HG03457 (cell line): ENCODE data around the gene KHDC1L.
A peak's percentile ranks its signal among the peaks of the same experiment; 100 is the strongest.
"Not testable (repeated sequence)": the region's sequence is repeated elsewhere in the genome, so short reads cannot be mapped to it uniquely, and the experiment has no call there.

Source experiments
- ATAC-seq: cut with Tn5 transposase; IDR thresholded peaks from one replicate; pipeline ENCODE4 v1.9.1; 2021; ENCODE audit warnings: moderate number of reproducible peaks; ENCODE audit not compliant: unreplicated experiment

KHDC1L gene

DNA sequence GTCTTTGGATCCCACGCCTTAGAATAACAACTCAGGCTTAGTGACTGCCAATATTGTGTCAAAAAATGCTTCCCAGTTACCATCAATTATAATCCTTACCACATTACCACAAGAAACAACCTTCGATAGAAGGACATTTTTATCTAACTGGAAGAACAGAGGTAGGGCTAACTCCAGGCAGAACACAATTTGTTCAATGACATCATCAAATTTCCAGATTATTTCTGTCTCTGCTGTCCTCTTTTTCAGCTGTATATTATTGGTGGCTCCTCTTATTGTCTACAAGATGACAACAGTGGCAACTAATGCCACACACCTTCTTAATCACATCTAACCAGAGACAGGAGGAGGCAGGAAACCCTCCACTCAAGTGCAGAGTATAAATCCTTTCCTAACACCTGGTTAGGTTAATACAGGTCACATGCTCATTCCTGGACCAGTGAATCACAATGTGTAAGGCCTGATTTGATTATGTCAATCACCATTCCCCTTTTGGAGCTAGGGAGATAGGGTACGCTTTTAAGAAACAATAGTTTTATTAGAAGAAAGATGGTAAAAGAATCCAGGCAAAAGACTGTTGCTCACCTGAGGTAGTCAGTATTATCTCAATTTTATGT lies 18.0 kb downstream of the KHDC1L start:
- no peak for ATAC-seq

DNA sequence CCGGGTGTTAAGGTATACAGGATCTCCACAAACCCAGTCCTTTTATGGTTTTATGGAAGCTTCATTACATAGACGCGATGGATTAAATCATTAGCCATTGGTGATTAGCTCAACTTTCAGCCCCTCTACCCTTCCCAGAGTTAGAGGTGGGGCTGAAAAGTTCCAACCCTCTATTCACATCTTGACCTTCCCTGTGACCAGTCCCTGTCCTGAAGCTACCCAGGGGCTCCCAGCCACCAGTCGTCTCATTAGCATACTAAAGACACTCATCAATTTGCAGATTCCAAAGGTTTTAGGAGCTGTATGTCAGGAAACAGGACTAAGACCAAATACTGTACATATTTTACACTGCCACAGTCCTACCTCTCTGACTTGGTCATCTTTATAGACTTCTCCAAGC lies 21.0 kb downstream of the KHDC1L start:
- no peak for ATAC-seq

DNA sequence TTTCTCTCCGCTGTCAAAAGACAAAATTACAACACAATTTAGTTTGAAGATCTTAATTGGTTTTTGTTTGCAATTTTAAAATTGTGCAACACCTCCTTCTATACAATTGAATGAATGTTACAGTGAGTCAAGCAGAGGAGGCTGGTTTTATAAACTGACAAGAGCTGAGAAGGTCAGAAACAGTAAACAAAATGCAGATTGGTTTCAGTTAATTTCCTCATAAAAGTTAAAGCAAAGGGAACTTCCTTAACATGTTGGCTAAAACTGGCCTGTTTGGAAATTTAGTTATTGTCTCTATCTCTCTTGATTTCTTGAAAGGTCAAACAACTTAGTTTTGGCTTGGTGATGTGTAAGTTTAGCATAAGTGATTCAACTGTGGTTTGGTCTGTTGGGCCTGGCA lies 22.2 kb downstream of the KHDC1L start:
- ATAC-seq, result no peak

DNA sequence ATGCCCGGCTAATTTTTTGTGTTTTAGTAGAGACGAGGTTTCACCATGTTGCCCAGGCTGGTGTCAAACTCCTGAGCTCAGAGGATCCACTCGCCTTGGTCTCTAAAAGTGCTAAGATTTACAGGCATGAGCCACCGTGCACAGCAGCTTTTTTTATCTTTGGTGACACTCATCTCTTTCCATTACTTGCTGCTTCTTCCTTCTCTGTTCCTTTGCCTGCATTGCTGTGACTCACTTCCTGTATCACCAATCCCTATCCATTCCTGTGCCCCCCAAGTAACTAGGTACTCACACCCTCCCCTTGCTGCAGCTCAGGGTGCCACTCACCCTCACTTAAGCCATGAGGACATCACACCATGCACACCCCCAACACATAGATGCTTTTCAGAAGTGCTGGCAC lies 24.6 kb downstream of the KHDC1L start:
- no peak for ATAC-seq

DNA sequence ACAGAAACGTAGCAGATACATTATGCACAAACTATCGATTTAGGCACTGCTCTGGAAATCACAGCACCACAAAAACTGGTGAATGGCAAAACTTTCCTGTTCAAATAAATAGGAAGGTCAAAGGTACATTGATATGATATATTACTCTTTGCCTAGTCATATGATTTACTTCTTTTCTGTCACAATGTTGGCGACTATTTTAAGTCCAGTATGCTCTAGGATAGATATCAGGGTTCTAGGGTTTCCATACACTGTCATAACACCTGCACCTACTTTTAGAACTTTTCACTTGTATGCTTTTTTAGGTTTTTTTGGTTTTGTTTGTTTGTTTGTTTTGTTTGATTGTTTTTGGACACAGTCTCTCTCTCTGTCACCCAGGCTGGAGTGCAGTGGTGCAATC lies 25.0 kb downstream of the KHDC1L start:
- no peak for ATAC-seq

DNA sequence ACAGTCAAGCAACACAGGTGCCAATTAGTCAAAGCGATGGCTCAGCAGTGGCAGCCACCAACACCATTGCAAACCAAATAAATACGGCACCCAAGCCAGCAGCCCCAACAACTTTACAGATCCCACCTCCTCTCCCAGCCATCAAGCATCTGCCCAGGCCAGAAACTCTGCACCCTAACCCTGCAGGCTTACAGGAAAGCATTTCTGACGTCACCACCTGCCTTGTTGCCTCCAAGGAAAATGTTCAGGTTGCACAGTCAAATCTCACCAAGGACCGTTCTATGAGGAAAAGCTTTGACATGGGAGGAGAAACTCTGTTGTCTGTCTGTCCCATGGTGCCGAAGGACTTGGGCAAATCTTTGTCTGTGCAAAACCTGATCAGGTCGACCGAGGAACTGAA lies 30.6 kb downstream of the KHDC1L start:
- ATAC-seq, result no peak

DNA sequence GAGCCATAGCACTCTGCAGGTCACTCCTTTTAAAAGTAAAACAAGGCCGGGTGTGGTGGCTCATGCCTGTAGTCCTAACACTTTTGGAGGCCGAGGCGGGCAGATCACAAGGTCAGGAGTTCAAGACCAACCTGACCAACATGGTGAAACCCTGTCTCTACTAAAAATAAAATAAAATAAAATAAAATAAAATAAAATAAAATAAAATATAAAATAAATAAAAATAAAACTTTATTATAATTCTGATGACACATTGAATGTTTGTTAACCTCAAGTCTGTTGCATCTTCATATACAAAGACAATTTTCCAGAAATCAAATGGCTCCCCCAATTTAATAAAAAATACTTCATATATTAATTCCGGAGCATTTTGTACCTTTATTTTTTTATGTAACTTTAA lies 32.0 kb downstream of the KHDC1L start:
- ATAC-seq, result not testable (repeated sequence)

DNA sequence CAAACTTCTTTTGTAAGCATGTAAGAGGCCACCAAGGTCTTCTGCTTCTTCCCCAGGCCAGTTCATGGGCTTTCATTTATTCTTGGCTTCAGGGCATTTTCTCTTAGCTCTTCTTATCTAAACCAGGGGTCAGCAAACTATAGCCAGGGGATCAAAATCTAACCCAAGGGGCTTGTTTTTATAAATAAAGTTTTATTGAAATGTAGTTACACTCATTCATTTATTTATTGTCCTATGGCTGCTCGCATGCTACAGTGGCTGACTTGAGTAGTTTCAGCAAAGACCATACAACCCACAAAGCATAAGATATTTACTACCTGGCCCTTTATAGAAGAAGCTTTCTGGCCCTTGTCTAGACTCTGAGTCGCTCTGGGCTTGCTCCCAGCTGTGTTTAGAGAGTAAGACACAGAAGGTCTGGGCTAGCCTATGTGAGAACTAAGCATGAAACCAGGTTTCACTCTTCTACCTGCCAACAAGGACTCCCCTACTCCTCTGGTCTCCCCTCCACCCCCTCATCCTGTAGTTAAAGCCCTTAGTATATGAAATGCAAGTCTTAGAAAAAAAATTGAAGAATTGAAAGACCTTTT lies 43.2 kb downstream of the KHDC1L start:
- no peak for ATAC-seq

DNA sequence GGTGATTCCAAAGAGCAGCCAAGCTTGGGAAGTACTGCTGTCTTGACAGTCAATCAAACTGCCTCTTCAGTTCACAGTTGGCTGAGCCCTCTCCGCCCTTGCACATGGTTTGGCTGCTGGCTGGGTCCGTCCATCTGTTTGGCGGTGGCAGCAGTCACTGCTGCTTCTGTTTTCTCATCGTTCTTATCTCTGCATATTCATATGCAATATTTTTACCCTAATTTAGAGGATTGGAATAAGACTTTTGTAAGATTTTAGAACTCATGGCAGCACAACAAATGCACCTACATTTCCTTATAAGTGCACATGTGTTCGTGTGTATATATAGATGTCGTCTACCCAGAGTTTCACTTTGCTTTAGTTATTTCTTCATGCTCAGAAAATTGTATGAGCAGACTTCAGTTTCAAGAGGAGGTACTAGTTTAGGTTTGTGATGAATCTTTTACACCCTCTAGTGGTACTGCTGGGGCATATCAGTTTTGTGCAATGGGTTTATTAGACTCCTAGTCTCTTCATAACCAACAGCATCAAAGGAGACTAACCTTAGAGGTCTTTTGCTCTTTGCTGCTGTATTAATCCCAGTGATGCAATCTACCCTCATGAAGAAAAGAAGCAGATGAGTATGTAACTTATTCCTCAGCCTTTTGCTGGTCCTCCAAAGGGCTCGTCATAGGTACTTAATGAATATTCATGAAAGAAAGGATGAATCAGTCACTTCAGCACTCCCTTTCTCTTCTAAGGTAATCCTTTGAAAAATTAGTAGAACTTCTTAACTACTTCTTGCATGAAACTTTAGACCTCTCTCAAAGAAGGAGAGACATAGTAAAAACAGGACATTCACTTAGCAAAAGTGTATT lies 44.3 kb downstream of the KHDC1L start:
- ATAC-seq, result peak; percentile 74

DNA sequence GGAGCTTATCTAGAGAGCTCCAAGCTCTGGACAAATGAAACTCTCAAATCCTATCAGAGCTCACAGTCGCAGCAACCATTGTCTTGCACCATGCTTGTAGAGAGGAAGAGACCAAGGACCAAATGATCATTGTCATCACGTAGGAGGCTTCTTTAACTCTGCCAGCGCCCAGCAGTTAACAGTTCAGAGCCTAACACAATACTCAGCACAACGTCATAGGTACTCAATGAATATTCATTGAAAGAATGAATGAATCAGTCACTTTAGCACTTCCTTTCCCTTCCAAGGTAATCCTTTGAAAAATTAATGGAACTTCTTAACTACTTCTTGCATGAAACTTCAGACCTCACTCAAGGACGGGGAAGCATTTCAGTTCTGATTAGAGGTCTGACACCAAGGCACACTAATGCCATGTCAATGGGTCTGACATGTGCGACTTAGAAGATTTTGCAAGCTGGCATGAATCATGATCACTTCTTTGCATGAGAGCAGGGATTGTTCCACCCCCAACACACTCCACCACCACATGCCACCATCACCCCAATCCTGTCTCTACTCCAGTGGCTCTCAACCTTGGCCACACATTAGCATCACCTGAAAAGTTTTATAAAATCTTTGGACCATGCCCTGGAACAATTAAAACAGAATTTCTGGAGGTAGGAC lies 45.1 kb downstream of the KHDC1L start:
- ATAC-seq, result no peak

DNA sequence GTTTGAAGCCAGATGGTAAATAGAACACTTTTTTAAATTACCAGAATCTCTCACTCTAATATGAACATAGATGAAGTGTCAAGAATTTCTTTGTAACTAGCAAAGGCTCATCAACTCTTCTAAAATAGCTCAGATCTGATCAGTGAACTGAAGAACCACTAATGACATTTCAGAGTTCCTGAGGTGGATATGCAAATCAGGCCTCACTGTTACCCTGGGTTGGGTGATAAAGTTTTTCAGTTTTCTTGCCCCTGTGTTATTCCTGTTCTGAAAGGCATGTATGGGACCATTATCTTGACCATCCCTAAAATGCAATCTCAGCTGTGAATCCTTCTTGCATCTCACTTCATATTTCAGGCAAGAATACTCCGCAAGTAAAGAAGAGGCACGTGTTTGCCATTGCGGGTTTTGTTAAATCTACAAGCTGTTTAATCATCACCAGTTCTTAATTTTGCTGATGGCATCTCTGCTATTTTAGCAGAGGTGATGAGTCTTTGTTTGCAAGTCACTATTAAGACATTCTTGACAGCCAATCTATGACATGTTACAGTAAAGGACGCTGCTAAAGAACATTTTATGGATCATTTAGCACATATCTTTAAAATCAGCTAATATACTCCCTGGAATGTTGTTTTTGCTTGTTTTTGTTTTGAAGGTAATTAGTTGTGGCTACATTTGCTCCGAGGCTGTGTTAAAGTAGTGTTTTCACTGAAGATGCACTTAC lies 47.9 kb downstream of the KHDC1L start:
- ATAC-seq, result no peak

DNA sequence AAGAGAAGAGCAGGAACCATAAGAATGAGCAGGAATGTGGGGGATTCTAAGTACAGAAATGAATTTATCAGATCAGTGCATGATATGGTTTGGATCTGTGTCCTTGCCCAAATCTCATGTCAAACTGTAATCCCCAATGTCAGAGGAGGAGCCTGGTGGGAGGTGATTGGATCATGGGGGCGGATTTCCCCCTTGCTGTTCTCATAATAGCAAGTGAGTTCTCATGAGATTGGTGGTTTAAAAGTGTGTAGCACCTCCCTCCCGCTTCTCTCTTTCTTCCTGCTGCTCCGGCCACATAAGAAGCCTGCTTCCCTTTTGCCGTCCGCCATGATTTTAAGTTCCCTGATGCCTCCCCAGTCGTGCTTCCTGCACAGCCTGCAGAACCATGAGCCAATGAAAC lies 49.2 kb downstream of the KHDC1L start:
- ATAC-seq, result no peak

DNA sequence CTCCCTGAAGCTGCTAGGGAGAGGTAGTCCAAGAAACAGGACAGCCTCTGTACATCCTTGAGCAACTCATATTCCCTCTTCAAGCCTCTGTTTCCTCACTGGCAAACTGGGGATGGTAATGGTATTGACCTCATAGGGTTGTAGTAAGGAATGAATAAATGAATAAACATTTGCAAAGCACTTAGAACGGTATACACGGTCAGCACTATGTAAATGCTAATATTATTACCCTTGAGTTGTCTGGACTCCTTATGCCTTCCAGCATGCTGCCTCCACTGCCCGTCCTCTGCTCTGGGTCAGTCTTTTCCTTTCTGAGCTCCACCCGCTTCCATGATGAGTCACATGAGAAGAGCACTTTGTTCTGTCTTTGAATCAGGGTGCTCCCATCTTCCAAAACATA lies 50.6 kb downstream of the KHDC1L start:
- ATAC-seq, result no peak
